ENCODE measurements around the gene RALGAPB.

Gene RALGAPB

DNA sequence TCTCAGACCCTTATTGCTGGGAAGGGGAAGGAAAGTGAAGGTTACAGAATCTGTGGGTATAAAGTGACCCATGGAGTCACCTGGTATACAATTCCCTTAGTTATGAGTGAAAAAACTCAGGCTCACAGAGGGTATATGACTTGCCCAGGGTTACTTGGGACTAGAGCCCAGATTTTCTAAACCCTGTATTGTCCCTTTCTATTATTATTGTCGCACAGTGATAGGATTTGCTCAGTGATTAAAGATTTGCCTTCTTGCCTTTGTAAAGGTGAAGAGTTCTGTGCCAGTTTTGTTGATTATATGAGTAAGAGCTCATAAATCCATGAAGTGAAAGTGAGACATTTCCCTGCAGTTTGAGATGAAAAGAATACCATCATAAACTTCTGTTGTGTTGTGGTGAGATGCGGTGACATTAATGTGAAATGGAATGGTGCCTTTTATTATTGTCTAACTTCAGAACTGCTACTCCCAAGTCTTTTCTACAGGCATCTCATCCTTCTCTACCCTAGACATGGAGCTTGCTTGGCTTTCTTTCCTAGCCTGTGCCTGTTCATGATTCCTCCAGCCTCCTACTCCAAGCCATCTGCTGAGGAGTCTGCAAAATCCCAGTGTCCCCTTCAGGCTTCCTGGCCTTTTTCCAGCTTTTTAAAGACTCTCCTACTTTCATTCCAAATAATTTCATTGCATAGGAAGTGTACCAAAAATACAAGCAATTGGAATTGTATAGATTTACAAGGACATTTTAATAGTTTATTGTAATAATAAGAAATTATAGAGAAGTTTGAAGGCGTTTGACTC, 74.8 kb downstream of the RALGAPB start:
- no peak for DNase-seq (ENCODE audit: low read depth in 2 of 2)

DNA sequence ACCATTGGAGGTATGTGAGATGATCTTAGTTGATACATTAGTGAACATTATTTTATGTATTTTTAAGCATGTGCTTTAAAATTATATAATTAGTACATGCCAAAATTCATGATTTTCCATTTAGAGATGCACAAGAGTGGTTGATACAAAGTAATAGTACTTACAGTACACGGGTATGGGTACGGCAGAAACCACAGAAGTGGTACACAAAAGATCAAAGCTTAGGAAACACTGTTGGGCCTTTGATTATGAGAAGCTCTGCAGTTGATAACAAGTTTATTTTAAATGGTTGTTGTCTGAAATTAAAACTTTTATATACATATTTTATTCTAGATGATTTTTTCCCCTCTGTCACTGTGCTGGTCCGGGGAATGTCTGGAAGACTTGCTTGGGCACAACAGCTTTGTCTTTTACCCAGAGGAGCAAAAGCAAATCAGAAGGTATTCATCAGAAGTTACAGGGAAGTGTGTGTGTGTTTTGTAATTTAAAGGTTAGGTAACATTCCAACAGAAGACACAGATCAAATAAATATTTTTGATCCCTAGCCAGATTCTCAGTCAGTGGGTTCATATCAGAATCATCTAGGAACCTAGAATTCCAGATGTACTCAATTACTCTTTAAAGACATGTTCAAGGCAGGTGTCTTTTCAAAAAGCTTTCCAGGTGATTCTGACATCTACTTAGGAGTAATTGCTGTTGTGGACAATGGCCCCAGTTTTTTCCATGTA, 75.9 kb downstream of the RALGAPB start:
- DNase-seq (ENCODE audit: low read depth in 2 of 2), result no peak

DNA sequence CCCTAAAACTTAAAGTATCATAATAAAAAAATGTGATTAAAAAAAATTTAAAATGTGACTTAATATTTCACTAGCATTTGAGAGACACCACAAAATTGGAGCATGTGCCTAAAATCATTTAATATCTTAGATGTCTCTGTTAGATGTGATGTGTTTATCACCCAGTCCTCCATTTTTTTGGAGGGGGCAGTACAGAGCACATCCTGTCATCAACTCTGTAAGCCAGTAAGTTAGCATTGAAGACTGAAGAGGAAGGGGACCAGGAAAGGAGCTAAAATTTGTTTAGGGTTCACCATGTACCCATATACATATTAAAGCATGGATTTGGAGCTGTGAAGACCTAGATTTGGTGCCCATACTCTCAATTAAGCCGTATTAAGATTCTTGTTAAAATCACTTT, 77.6 kb downstream of the RALGAPB start:
- no peak for DNase-seq (ENCODE audit: low read depth in 2 of 2)

DNA sequence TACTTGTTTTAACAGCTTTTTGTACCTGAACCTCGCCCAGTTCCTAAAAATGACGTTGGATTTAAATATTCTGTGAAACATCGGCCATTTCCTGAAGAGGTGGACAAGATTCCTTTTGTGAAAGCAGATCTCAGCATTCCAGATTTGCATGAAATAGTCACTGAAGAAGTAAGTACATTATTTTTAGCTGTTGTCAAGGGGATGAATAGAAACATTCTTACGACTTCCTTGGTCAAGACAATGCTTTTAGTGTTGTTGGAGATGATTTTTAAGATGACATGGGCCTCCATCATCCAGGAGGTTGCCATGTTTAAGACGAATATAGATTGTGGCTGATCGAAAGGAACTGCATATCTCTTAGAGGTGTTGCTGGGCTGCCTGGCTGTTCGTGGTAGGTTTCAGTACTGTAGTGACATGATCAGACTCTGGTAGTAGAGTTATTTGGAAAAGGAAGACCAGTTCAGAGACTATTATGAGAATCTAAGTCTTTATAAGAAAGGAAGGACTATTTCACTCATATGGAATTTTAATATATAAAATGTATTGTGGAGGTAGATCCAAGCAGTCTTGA, 78.5 kb downstream of the RALGAPB start:
- DNase-seq (ENCODE audit: low read depth in 2 of 2), result no peak

DNA sequence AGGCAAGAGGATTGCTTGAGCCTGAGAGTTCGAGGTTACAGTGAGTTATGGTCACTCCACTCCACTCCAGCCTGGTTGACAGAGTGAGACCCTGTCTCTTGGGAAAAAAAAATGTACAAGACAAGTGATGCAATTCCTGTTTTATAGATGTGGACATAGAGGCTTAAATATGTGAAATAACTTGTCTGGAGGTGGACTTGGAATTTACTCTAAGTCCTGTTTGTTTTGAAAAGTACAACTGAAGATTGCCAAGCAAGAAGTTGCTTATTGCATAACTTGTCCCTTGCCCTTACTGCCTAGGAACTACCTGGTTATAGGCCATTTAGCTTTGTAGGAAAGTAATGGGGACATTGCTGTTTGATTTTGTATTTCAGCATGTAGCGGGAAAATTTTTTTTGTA, 82.3 kb downstream of the RALGAPB start:
- DNase-seq (ENCODE audit: low read depth in 2 of 2), result no peak

DNA sequence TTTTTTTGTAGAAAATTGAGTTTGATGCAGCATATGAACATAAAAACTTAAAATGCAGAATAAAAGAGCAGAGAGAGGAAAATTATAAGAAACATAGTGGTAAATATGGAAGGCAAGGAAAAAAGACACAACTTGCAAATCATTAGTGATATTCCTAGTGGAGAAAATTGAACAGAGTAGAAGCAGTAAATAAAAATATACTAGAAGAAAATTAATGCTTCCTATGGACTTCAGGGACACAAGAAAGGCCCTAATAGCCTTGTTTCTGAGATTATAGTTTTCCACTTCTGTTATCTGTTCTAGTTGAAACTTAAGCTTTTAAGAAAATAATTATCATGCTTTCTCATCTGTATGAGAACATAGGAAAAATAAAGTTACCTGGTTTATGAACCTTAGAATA, 82.8 kb downstream of the RALGAPB start:
- no peak for DNase-seq (ENCODE audit: low read depth in 2 of 2)

DNA sequence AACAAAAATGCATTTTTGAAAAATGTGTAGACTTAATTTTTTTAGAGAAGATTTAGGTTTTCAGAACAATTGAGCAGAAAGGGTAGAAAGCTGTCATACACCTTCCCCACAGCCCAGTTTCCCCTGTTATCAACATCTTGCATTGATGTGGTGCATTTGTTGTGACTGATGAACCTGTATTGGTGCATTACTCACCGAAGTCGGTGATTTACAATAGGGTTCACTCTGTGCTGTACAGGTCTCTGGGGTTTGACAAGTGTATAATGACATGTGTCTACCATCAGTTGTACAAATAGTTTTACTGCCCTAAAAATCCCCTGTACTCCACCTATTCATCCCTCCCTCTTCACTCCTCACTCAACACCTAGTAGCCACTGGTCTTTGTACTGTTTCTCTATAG, 84.5 kb downstream of the RALGAPB start:
- DNase-seq (ENCODE audit: low read depth in 2 of 2), result no peak

DNA sequence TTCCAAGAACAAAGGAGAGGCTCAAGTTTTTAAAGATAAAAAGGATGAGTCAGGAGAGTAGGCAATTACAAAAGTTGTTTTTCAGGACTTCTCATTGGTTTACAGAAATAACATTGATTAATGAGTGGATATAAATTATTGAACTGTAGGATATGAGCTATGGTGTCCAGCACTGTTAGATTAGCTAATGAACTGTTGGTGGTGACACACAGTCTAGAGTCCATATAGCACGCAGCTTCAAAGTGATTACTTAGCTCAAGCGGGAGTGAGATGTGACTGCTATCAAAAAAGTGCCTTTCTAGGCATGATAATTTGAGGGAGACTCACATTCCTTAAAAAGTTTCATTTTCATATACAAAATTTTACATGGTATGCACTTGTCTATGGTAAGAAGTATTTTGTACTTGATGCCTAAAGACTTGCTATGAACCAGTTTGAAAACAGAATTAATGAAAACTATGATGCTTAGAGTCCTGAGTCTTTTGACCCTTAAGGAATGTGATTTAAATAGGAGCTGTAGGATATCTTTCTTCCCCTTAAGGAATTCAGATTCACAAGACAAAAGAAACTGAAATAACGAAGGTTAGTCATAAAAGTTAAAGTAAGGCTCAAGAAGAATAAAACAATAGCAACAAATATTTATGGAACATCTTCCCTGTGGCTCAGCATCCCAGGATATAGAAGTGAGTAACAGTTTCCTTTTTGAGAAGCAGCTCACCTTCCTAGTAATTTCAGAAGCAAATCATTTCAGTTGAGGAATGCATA, 86.1 kb downstream of the RALGAPB start:
- DNase-seq (ENCODE audit: low read depth in 2 of 2), result no peak

DNA sequence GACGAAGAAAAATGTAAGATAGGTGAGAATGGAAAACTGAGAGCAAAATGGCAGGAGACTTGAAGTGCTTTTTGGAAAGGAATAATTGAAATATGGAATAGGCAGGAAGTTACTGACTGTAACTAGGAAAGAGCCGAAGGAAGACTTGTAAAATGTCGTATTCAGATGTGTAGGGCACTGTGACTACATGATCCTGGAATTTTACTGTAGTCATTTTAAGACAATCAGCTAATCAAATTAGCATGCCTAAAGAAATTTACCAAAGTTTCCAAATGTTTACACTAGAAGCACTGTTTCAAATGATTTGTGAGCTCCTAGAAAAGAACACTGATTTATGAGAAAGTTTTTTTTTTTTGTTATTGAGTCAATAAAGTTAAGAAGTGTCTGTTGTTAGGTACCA, 87.1 kb downstream of the RALGAPB start:
- DNase-seq (ENCODE audit: low read depth in 2 of 2), result no peak

DNA sequence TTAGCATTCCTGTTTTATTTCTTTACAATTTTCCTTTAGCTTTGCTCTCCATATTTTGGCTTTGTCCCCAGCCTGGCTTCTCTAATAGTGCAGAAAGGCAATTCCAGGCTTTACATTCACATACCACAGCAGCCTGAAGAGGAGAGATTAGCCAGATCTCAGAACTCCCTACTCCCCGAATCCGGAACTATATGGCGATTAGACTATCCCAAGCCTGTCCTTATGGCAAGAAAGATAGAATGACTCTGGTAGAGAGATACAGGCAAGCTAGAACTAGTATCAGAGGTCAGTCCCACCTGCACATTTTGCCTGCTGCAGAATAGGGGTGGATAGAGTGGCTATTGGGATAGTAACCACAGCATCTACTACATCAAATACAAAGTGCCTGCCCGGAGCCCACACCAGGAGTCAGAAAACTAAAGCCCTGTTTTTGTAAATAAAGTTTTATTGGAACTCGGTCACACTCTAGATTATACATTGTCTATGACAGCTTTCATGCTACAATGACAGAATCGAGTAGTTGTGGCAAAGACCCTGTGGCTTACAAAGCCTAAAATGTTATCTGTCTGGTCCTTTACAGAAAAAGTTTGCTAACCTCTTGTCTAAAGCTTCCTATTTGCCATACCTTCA, 91.3 kb downstream of the RALGAPB start:
- no peak for DNase-seq (ENCODE audit: low read depth in 2 of 2)

DNA sequence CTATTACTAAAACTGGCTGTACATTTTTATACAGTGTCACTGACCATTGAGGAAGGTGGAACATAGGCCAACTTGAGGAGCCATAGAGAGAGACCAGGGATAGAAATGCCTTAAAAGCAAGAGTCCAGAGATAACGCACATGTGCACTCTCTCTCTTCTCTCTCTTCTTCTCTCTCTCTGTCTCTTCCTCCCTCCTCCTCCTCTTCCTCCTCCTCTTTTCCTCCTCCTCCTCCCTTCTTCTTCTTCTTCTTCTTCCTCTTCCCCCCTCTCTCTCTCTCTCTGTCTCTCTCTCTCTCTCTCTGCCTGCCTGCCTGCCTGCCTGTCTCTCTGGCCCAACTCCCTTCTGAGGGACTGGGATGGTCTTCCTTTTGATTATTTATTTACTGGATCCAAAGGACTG, 92.0 kb downstream of the RALGAPB start:
- DNase-seq (ENCODE audit: low read depth in 2 of 2), result no peak

DNA sequence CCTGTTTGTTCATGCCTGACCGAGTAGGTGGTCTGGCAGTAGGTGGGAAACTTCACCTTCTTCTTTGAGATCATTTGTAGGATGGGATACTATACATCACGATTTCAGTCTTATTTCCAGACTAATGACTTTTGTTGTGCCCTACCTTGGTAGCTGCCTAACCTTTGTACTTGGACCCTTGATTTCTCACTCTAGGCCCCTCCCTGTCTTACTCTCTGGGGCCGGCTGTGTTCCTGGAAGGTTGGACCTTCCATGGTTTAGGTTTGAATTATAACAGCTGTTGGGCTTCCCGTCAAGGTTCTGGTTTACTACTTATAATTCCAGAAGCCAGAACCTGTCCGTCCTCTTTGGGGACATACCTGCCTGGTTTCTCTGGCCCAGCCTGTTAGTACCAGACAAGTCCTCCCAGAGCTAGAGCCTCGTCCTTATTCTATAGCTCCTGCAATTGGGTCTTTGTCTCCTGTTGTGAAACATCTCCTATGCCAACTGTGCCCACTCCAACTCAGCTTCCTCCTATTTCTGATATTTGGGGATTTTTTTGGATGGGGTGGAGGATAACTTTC, 93.5 kb downstream of the RALGAPB start:
- no peak for DNase-seq (ENCODE audit: low read depth in 2 of 2)

DNA sequence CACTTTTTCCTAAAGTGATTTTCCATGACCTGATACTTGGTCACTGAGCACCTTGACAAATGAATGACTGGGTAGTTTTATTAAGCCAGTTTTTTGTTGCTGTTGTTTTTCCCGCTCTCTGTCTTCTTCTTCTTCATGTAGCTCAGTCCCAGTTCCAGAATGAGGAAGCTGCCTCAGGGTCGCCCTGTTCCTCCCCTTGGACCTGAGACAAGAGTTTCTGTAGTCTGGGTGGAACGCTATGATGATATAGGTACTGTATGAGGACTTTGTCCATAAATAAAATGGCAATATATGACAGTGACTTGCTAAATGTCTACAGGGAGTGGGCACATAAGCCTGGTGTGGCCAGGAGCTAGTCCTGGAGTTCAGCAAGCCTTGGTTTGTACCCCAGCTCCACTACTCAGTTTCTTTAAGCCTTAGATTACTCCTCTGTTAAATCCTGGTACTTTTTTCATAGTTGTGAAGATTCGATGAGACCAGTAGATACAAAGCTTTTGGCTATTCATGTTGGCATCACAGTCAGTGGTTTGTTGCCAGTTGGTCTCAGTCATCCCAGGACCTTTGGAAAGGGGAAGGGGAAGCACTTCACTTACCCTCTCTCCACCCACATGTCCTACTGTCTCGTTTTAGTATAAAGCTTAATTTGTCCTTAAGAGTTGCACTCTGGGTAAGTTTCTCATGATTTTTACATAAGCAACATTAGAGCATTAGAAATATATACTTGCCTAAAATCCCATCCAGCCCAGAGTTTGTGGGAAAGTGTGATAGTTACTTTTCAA, 97.3 kb downstream of the RALGAPB start:
- DNase-seq (ENCODE audit: low read depth in 2 of 2), result no peak

DNA sequence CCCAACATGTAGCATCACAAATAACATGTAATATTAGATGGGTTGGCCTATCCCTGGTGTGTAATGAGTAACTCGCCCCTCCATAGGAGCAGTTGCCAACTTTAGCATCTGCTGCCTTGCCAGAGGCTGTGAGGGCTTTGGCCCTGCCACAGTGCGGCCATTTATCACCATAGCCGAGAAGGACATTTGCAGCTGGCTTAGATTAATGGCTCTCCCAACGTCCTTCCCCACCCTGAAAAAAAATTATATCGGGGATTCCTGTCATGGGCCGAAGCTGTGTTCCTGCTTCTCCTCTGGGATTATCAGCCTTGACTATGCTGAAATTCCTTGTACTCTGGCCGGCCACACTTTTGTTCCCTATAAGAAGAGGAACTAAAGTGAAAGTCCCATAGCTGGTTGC, 100.8 kb downstream of the RALGAPB start:
- DNase-seq (ENCODE audit: low read depth in 2 of 2), result no peak

DNA sequence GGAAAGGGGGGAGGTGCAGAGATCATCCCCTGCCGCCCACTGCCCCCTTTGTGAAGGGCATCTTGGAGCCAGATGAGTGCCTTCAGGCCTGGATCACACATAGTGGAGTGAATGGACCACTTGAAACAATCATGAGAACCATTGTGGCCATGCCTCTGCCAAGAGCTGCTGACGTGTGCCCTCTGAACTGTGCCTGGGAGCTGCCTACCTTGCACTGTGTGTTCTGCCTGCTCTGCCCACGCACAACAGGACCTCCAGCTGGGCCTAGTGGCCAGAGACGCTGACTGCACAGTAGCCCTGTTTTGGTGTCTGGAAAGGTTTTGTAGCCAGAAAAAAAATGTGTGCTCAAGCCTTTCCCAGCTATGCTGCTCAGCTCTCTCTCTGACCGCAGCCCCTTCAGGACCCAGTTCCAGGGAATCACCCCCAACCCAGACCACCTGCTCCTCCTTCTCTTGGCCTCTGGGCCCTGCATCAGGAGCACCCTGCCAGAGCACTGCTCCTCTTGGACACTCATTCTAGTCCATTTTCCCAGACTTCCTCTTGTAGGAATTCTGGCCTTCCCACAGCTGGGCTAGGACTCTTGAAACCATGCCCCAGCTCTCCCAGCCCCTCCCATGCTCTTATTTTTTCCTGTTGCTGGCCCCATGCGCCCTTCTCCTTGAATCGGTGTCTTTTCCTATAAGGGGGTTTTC, 106.7 kb downstream of the RALGAPB start:
- DNase-seq (ENCODE audit: low read depth in 2 of 2), result no peak

DNA sequence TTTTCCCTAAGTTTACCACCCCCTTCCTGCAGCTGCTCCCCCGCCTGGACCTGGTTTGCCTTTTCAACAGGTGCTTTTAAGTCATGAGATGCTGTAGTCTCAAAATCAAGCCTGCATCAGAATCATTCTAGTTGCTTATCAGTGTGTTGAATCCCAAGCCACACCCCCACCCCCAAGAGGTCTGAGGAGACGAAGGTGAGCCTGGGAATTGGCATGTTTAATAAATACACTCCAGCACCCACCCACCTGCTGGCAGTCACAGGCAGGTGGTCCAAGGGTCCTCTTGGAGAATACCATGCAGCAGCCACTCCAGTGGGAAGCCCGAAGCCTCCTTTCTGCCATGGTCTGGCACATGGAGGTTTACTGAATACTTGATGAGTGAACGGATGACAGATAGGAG, 107.3 kb downstream of the RALGAPB start:
- no peak for DNase-seq (ENCODE audit: low read depth in 2 of 2)

DNA sequence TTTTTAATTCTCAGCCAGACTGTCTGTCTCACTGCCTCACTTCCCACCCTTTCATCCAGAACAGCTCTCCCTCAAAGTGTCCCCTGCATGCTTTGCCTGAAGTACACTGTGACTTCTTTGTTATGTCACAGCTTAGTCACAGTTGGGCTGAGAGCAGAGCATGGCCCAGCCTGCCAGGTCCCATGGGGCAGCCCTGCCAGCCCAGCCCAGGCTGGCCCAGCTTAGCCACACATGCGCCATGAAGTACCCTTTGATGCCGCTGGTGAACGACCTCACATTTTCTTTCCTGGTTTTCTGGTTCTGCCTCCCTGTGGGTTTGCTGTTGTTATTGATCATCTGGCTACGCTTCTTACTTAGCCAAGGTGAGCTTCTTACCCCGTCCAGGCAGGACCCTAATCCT, 108.4 kb downstream of the RALGAPB start, which contains the start of gene ADIG:
TSS of gene ADIG (plus strand) at position 185 of the 400 bp plus-strand sequence. CDS start at position 239, 54 bp downstream.
- DNase-seq (ENCODE audit: low read depth in 2 of 2), result no peak

DNA sequence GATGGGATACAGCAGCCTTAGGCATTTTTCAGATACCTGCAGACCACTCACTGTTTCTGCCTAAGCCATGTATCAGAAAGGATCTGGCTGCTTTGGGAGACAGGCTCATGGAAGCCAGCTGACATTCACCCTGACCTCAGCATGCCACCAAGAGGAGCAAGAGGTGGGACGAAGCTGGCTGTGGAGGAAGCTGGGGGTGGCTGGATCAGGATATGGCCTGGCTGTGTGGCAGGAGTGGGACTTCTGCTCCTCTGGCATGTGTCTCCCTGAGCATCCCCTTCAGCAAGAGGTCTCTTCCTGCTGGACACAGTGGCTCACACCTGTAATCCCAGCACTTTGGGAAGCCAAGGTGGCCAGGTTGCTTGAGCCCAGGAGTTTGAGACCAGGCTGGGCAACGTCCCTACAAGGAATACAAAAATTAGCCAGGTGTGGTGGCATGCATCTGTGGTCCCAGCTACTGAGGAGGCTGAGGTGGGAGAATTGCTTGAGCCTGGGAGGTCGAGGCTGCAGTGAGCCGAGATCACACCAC, 109.3 kb downstream of the RALGAPB start:
- DNase-seq (ENCODE audit: low read depth in 2 of 2), result no peak

DNA sequence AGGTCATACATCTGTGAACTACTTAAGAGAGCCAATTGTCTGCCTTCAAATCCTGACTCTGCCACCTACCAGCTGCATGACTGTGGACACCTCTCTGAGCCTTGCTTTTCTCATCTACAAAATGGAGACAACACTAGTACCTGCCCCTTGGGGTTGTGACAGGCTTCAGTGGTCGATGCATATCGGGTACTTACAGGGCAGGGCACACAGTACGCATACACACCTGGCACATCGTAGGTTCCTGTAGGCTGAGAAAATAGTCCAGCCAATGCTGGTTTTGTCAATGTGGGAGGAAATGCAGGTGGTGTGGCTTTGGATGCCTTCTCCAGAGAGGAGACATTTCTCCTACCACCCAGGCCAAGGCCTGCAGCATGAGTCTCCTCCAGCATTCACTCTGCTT, 110.7 kb downstream of the RALGAPB start:
- DNase-seq (ENCODE audit: low read depth in 2 of 2), result no peak
